Stomach smooth muscle (tissue), 2 donors: ENCODE data around the gene GPR61.
A peak's percentile ranks its signal among the peaks of the same experiment; 100 is the strongest.

Experiments
- H3K27ac ChIP-seq: one replicate; pipeline ENCODE4 v1.7.0; 2013; ENCODE audit warnings: mild to moderate bottlenecking, low read length, inconsistent platforms
- H3K27me3 ChIP-seq, 2 donors: one replicate each; pipeline ENCODE4 v1.7.0; 2013; ENCODE audit warnings: low read length in 2 of 2; ENCODE audit not compliant: insufficient read depth in 2 of 2, control insufficient read depth in 1 of 2
- H3K36me3 ChIP-seq, 2 donors: one replicate each; pipeline ENCODE4 v1.7.0; 2013; ENCODE audit warnings: low read length in 2 of 2; ENCODE audit not compliant: control insufficient read depth in 2 of 2, insufficient read depth in 2 of 2
- H3K4me1 ChIP-seq: one replicate; pipeline ENCODE4 v1.7.0; 2013; ENCODE audit warnings: low read length; ENCODE audit not compliant: control insufficient read depth, insufficient read depth
- H3K4me3 ChIP-seq, 2 donors: one replicate each; pipeline ENCODE4 v1.7.0; 2013; ENCODE audit warnings: low read length in 2 of 2
- H3K9ac ChIP-seq, 2 donors: one replicate each; pipeline ENCODE4 v1.7.0; 2013; ENCODE audit warnings: low read length in 2 of 2, mild to moderate bottlenecking in 1 of 2
- H3K9me3 ChIP-seq, 2 donors: one replicate each; pipeline ENCODE4 v1.7.0; 2013; ENCODE audit warnings: low read length in 2 of 2; ENCODE audit not compliant: control insufficient read depth in 2 of 2
- donor health status: healthy.
- donor health status: Pancreatic carcinoma.

GPR61 gene

DNA sequence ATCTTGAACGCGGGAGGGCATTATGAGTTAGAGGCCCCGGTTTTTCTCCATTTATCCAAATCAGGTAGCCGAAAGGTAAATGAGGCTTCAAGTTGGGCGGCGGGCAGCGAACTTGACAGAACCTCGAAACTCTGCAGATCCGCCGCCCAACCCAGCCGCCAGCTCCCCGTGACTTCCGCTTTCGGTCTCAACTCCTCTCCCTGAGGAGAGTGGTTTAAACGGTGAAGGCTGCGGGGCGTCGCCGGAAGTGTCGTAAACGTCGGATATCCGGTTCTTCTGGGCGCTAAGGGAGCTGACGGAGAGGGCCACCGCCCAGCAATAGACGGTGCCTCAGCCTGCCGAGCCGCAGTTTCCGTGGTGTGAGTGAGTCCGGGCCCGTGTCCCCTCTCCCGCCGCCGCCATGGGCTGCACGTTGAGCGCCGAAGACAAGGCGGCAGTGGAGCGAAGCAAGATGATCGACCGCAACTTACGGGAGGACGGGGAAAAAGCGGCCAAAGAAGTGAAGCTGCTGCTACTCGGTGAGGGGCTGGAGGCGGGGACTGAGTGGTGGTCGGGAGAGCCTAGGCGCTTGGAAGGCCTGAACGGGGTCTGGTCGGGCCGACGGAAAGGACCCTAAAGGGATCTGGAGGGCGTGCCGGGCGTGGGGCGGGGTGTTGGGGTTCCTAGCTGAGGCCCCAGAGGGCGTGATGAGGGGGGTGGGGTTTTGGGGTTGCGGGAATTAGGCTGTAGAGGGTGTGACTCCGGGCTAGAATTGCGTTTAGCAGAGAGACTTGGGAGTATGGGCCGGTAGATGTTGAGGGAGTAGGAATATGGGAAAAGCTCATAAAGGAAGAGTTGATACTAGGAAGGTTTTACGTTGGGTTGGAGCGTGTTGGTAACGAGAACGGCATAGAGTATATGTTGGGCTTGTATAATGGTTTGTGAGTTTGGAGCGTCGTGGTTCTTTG is 8.9 kb downstream of the GPR61 start, which contains the start of gene GNAI3:
TSS of gene GNAI3 (plus strand) at position 295 of the 947 bp plus-strand sequence. CDS start at position 401, 106 bp downstream.
- H3K36me3 ChIP-seq = no peaks in the 10 kb centered on the region
- peaks cover 10% of the 10 kb centered on the region for H3K4me1 ChIP-seq
- H3K9ac ChIP-seq = peak within 1 kb of the TSS; percentile 85 to 94
- peak within 1 kb of the TSS; percentile 95 for H3K27ac ChIP-seq
- H3K4me3 ChIP-seq = peak within 1 kb of the TSS; percentile 79 to 97
- no peaks in the 10 kb centered on the region for H3K9me3 ChIP-seq
- H3K27me3 ChIP-seq = no peaks in the 10 kb centered on the region

DNA sequence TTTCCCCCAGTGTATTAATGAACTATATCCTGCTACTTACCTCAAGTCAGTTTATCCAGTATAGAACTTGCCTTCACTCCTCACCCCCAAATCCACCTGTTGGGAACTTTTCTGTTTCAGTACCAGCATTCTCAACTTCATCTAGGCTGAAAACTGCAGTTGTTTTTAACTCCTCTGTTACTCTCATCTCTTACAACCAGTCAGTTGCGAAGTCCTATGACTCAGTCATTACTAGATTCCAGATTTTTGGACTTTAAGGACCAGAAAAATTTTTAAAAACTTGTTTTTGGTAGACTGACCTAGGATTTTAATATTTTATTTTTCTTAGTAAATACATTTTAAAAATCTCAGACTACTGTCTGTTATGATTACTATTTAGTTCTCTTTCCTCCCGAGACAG is 16.9 kb downstream of the GPR61 start:
- Histone ChIP-seq H3K4me3 (no peak overlapping the region), H3K27ac (no peak overlapping the region), H3K36me3 (no peaks in the 10 kb centered on the region), H3K4me1 (peaks cover 3% of the 10 kb centered on the region), H3K9ac (no peak overlapping the region), H3K9me3 (no peaks in the 10 kb centered on the region), H3K27me3 (no peaks in the 10 kb centered on the region)

DNA sequence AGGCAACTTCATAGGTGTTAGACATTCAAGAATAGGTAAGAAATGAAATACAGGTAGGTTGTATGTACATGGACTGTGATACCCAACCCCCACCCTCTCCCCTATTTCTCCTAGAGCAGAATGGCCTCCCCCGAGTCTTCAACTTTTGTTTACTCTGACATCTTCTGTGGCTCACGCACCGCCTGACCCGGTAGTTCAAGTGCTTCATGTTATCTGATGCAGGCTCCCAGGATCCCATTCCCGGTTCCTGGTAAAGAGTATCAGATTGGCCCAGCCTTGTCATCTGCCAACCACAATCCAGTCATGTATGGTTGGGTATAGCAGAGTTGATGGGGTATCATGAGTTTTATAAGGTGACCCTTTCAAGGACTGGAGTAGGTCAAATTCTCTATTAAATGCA is 17.8 kb downstream of the GPR61 start:
- H3K27me3 ChIP-seq = no peaks in the 10 kb centered on the region
- no peak overlapping the region for H3K9ac ChIP-seq
- no peaks in the 10 kb centered on the region for H3K9me3 ChIP-seq
- H3K36me3 ChIP-seq = no peaks in the 10 kb centered on the region
- H3K27ac ChIP-seq = no peak overlapping the region
- H3K4me3 ChIP-seq = no peak overlapping the region
- H3K4me1 ChIP-seq = peaks cover 3% of the 10 kb centered on the region

DNA sequence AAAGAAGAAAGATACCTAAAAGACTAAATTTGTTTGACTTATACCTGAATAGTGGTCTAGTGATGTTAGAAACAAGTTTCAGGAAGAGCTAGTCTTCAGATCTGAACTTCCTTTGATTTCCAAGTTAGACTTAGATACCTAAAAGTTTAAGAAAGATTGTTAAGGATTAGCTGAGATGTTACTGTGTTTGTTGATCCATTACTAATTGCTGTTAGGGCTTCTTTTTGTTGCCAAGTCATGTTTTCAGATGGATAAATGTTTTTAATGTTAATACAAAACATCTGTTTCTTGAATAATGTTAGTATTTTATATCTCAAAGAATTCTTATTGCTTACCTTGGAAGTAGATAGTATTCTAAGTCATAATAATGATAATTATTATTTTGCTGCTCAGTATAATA is 20.3 kb downstream of the GPR61 start:
- no peak overlapping the region for H3K27ac ChIP-seq
- no peaks in the 10 kb centered on the region for H3K9me3 ChIP-seq
- no peaks in the 10 kb centered on the region for H3K36me3 ChIP-seq
- no peaks in the 10 kb centered on the region for H3K27me3 ChIP-seq
- H3K9ac ChIP-seq = no peak overlapping the region
- no peak overlapping the region for H3K4me3 ChIP-seq
- H3K4me1 ChIP-seq = peaks cover 6% of the 10 kb centered on the region

DNA sequence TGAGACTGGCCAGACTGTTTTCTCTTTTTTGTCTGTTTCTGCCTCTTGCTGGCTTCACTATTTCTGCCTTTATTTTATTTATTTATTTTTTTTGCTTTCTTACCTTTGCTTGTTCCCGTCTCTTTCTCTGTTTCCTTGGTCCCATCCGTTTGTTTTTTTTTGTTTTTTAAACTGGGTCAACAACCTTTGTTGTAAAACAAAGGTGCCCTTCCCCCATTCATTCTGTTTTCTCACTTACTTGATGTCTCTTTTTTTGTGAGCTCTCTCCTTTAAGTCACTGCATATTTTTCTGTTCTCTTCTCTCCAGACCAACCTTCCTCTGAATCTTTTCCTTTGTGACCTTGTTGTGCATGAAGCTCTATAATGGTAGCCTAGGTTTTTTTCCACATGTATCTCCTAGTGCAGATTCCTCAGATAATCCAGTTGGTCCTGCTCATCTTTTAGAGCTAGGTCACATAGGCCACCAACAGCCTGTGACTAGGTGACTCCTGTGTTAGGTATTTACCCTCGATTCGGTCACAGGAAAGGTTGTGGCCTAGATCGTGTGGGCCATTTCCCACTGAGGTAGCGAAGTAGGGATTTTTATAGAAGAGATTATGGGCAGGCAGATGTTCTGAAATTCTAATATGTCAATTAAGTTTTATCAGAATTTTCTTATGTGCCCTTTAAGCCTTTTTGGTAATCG is 24.7 kb downstream of the GPR61 start:
- Histone ChIP-seq H3K9ac (no peak overlapping the region), H3K27me3 (no peaks in the 10 kb centered on the region), H3K36me3 (no peaks in the 10 kb centered on the region), H3K27ac (no peak overlapping the region), H3K9me3 (no peaks in the 10 kb centered on the region), H3K4me1 (peaks cover 6% of the 10 kb centered on the region), H3K4me3 (no peak overlapping the region)

DNA sequence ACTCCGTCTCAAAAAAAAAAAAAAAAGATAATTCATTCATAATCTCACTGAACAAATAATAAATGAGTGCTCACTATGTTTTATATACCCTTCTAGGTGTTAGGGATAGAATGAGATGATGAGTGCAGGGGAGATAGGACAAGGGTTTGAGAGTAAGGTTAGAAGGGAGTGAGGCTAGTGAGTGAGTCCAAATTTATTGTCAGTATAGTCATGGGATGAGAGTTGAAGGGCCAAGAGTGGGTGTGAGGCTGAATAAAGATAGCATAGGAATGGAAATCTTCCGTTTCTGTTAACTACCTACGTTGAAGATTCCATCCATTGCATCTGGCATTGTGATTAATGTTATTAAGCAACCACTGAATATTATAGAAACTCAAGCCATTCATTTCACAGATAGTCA is 25.6 kb downstream of the GPR61 start:
- H3K9me3 ChIP-seq = no peaks in the 10 kb centered on the region
- no peaks in the 10 kb centered on the region for H3K27me3 ChIP-seq
- no peaks in the 10 kb centered on the region for H3K36me3 ChIP-seq
- no peak overlapping the region for H3K27ac ChIP-seq
- peaks cover 6% of the 10 kb centered on the region for H3K4me1 ChIP-seq
- H3K9ac ChIP-seq = no peak overlapping the region
- no peak overlapping the region for H3K4me3 ChIP-seq

DNA sequence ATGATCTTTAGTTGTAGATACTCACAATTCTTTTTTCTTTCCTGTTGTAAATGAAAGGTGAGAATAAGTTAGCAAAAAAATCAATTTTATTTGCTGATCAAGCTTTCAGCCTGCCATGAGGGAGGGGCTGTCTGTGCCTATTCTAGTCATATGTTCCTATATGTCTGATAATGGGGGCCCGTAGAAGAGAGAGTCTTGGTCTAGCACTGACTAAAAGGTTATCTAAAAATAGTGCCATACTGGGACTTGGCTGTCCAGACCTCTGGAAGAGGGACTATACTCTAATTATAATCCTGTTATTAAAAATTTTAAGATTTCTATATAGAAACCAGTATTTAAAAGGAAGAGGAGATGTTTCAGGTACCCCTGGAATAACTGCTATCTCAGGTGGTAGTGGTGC is 27.3 kb downstream of the GPR61 start:
- no peaks in the 10 kb centered on the region for H3K27me3 ChIP-seq
- H3K27ac ChIP-seq = no peak overlapping the region
- no peak overlapping the region for H3K4me3 ChIP-seq
- no peak overlapping the region for H3K9ac ChIP-seq
- H3K4me1 ChIP-seq = peaks cover 7% of the 10 kb centered on the region
- H3K9me3 ChIP-seq = no peaks in the 10 kb centered on the region
- H3K36me3 ChIP-seq = no peaks in the 10 kb centered on the region

DNA sequence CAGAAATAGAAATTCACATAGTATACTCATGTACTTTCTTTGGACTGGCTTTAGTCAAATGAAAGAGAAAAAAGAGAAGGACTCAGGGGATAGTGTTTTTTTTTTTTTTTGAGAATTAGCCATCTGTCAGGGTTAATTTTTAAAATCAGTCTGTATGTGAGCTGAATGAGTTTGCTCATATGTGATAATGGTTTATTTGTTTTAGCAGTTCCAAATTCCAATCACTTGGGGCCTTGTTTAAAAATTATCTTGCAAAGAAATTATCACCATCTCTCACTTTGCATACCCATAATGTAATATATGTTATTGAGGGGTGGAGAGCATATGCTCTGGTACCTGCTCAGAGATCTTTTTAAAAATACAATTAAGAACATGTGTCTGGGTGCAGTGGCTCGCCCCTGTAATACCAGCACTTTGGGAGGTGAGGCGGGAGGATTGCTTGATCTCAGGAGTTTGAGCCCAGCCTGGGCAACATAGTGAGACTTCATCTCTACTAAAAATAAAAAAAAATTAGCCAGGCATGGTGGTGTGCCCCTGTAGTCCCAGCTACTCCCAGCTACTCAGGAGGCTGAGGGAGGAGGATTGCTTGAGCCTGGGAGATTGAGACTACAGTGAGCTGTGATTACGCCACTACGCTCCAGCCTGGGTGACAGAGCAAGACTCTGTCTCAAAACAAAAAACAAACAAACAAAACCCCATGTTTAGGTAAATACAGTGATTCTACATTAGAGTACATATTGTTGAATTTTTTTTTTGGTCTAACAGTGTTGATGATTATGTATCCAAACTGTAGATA is 28.4 kb downstream of the GPR61 start:
- no peak overlapping the region for H3K9ac ChIP-seq
- no peak overlapping the region for H3K4me3 ChIP-seq
- no peaks in the 10 kb centered on the region for H3K27me3 ChIP-seq
- no peaks in the 10 kb centered on the region for H3K9me3 ChIP-seq
- H3K27ac ChIP-seq = no peak overlapping the region
- peaks cover 7% of the 10 kb centered on the region for H3K4me1 ChIP-seq
- H3K36me3 ChIP-seq = no peaks in the 10 kb centered on the region

DNA sequence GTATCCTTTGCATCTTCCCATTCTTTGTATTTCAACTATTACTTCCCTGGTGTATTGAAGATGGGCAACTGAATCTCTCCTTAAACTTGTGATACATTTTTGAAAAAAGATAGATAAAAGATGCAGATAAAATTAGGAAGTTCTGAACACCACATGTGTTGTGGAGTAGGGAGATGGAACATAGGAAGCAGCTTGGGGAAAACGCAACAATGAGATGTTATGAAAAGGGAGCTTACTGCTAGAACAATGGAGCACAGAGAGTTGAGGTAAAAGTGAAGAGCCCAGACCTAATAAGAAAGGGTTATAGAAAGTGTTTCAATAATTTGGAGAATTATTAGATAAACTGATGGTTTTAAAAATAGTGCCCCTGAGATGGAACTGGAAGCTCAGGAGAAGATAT is 29.7 kb downstream of the GPR61 start:
- no peaks in the 10 kb centered on the region for H3K36me3 ChIP-seq
- no peak overlapping the region for H3K4me3 ChIP-seq
- H3K27me3 ChIP-seq = no peaks in the 10 kb centered on the region
- H3K9ac ChIP-seq = no peak overlapping the region
- H3K4me1 ChIP-seq = peaks cover 4% of the 10 kb centered on the region
- H3K27ac ChIP-seq = no peak overlapping the region
- no peaks in the 10 kb centered on the region for H3K9me3 ChIP-seq

DNA sequence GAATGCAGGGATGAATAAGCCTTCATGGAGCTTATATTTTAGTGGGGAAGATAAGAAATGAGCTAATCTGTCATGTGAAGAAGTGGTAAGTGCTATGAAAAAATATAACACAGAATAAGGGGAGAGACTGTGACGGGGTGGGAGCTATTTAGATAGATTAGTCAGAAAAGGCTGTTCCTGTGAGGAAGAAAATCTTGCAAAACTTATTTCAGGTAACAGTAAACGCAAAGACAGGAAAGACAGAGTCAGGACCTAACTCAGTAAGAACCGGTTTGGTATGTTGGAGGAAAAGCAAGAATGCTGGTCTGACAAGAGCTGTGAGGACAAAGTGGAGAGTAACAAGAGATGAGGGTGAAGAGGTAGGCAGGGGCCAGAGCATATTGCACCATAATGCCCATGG is 30.7 kb downstream of the GPR61 start:
- H3K9ac ChIP-seq = no peak overlapping the region
- no peaks in the 10 kb centered on the region for H3K9me3 ChIP-seq
- H3K27ac ChIP-seq = no peak overlapping the region
- H3K27me3 ChIP-seq = no peaks in the 10 kb centered on the region
- H3K4me3 ChIP-seq = no peak overlapping the region
- H3K36me3 ChIP-seq = no peaks in the 10 kb centered on the region
- H3K4me1 ChIP-seq = peaks cover 4% of the 10 kb centered on the region
